K562 (cell line): ENCODE results near the gene SUN5. TPM values are rescaled to one million over a fixed set of nuclear protein-coding genes. Genes with fewer than 3 reads are reported as not detected.

Source experiments
- ATAC-seq: fragments of 200-7000 bp; cut with Tn5 transposase; 3 replicates; pipeline ENCODE4 v1.9.1; 2020; ENCODE audit warnings: moderate library complexity
- BruUV-seq: library from RNA; stranded (reverse); fragments of 400-500 nt; replicated peaks from 2 replicates; lab custom pipeline; 2021; lab: Mats Ljungman, UMichigan
- CTCF ChIA-PET: fragments of 300-600 bp; formaldehyde crosslinking; extraction: SDS; loops from one replicate; lab custom pipeline; 2021; ENCODE audit warnings: low intra/inter-chr PET ratio; lab: Yijun Ruan, JAX
- POLR2A ChIA-PET: fragments of 300-600, 350-650 bp; sonication (Branson Sonifier 250); formaldehyde crosslinking; extraction: SDS; loops from one replicate; lab custom pipeline; 2021; ENCODE audit warnings: antibody characterized with exemption, inconsistent platforms; lab: Yijun Ruan, JAX
- DNase-seq, 4 experiments: peaks; one replicate each; pipeline versions ENCODE4 v3.0.0 to v3.0.0-alpha.2; 2011 to 2018; ENCODE audit warnings: low spot score in 3 of 4, mixed read lengths in 3 of 4; ENCODE audit errors: extremely low read depth in 1 of 4
- FAIRE-seq: peaks from 2 replicates; lab custom pipeline; 2011; peaks lifted over from hg19 to GRCh38; lab: Jason Lieb, UNC
- H2AFZ ChIP-seq: 2 replicates; pipeline ENCODE4 v1.6.0; 2011; ENCODE audit warnings: low read depth, low read length, control low read depth, inconsistent platforms
- H3K27ac ChIP-seq: fragments of 200-600 bp; 3 replicates; pipeline ENCODE4 v1.8.0; 2011; ENCODE audit warnings: low read depth, mild to moderate bottlenecking, control low read depth, inconsistent platforms, low read length, moderate library complexity, mixed read lengths; ENCODE audit errors: extremely low read depth
- H3K27me3 ChIP-seq, 2 experiments: fragments of 300-600 bp in 1 of 2; 2 replicates in 1 of 2; 3 replicates in 1 of 2; pipeline versions ENCODE4 v1.6.0 to v1.8.0; 2011; ENCODE audit warnings: inconsistent platforms in 2 of 2, low read length in 2 of 2, mild to moderate bottlenecking in 1 of 2, mixed read lengths in 1 of 2, moderate library complexity in 1 of 2; ENCODE audit not compliant: control insufficient read depth in 2 of 2, insufficient read depth in 2 of 2
- H3K36me3 ChIP-seq: fragments of 300-600 bp; 3 replicates; pipeline ENCODE4 v1.8.0; 2011; ENCODE audit warnings: mild to moderate bottlenecking, low read length, inconsistent platforms; ENCODE audit not compliant: control insufficient read depth, insufficient read depth
- H3K4me1 ChIP-seq, 2 experiments: fragments of 200-600 bp in 1 of 2; replicated peaks in 1 of 2; 2 replicates in 1 of 2; 3 replicates in 1 of 2; pipeline versions ENCODE4 v1.5.1 to v1.8.0; 2011; ENCODE audit warnings: inconsistent platforms in 2 of 2, low read length in 2 of 2, mild to moderate bottlenecking in 1 of 2, mixed read lengths in 1 of 2, moderate library complexity in 1 of 2; ENCODE audit not compliant: control insufficient read depth in 2 of 2, insufficient read depth in 2 of 2
- H3K4me2 ChIP-seq: 2 replicates; pipeline ENCODE4 v1.6.1; 2011; ENCODE audit warnings: low read length, control low read depth, inconsistent platforms, mixed read lengths; ENCODE audit not compliant: insufficient read depth
- H3K4me3 ChIP-seq: fragments of 200-600 bp; sonication (generic), shearing (Covaris generic); 2 replicates; pipeline ENCODE4 v1.5.1; 2016; ENCODE audit warnings: control low read depth, inconsistent platforms
- H3K79me2 ChIP-seq: fragments of 200-600 bp; 3 replicates; pipeline ENCODE4 v1.8.0; 2011; ENCODE audit warnings: low read length, inconsistent platforms; ENCODE audit not compliant: control insufficient read depth, insufficient read depth
- H3K9ac ChIP-seq, 2 experiments: 2 replicates each; pipeline versions ENCODE4 v1.6.0 to v1.6.1; 2011; ENCODE audit warnings: low read depth in 2 of 2, low read length in 2 of 2, control low read depth in 1 of 2, inconsistent platforms in 1 of 2, mild to moderate bottlenecking in 1 of 2, mixed read lengths in 1 of 2; ENCODE audit not compliant: insufficient read depth in 1 of 2
- H3K9me1 ChIP-seq: one replicate; pipeline ENCODE4 v1.6.0; 2011; ENCODE audit warnings: inconsistent platforms, mild to moderate bottlenecking, low read length, moderate library complexity; ENCODE audit not compliant: control insufficient read depth, insufficient read depth
- H3K9me3 ChIP-seq: replicated peaks from 2 replicates; pipeline ENCODE4 v1.5.1; 2011; ENCODE audit warnings: low read depth, low read length, inconsistent platforms; ENCODE audit not compliant: control insufficient read depth, insufficient read depth
- H4K20me1 ChIP-seq: replicated peaks from 2 replicates; pipeline ENCODE4 v1.6.1; 2011; ENCODE audit warnings: low read length, inconsistent platforms, mixed read lengths; ENCODE audit not compliant: control insufficient read depth, insufficient read depth
- FOXA3 ChIP-seq, 2 experiments: fragments of 450-650 bp in 1 of 2; sonication (generic) in 1 of 2; formaldehyde crosslinking; IDR thresholded peaks in 1 of 2; conservative IDR thresholded peaks in 1 of 2; 2 replicates each; pipeline versions ENCODE4 v1.4.0 to v1.8.0; 2020 to 2022; ENCODE audit warnings: mild to moderate bottlenecking in 2 of 2, missing genetic modification reagents in 1 of 2
- SMAD2 ChIP-seq: fragments of 150-350 bp; IDR thresholded peaks from 2 replicates; pipeline ENCODE4 v1.6.1; 2014; ENCODE audit warnings: low read depth, mild to moderate bottlenecking, low read length
- SMARCC2 ChIP-seq: fragments of 450-650 bp; IDR thresholded peaks from 2 replicates; pipeline ENCODE4 v1.6.1; 2017; ENCODE audit warnings: antibody characterized with exemption, moderate library complexity, mild to moderate bottlenecking, low read depth
- ZNF444 ChIP-seq: fragments of 250-450 bp; sonication (Bioruptor Pico); IDR thresholded peaks from 2 replicates; pipeline ENCODE4 v1.4.0; 2020; ENCODE audit warnings: mild to moderate bottlenecking, moderate library complexity
- WGBS: fragments of 100-300 bp; shearing (Covaris generic); methylation state at CpG from one replicate; pipeline ENCODE4 v1.1.6; 2016; ENCODE audit warnings: low coverage, mixed read lengths; ENCODE audit not compliant: insufficient coverage; ENCODE audit errors: missing lambda C conversion rate; 5-methylcytosine and 5-hydroxymethylcytosine counted together
- in situ Hi-C: fragments of 300-500 bp; cut with MboI; formaldehyde crosslinking; loops from 4 replicates; pipeline ENCODE4 v1.15.0; 2018; ENCODE audit warnings: inconsistent platforms, mixed read lengths
- intact Hi-C: fragments of 100-400 bp; cut with micrococcal nuclease; formaldehyde crosslinking; loops from 2 replicates; pipeline ENCODE4 v1.14.2; 2022
- polyA plus RNA-seq, 8 experiments: library from polyadenylated mRNA; depleted of rRNA in 4 of 8; stranded (reverse) in 5 of 8; unstranded in 3 of 8; fragments of >200 nt; fragmentation: Nextera tagmentation in 2 of 8; fragmentation: Illumina TruSeq in 1 of 8; extraction: Ambion mirVana in 2 of 8; extraction: Trizol in 1 of 8; gene quantifications; 2 replicates each; pipeline versions ENCODE4 v1.2.1 to v1.2.3, GENCODE V29; 2011 to 2014; ENCODE audit warnings: inconsistent platforms in 1 of 8, missing spikeins in 1 of 8
- total RNA-seq, 7 experiments: library from RNA; depleted of rRNA in 6 of 7; stranded (reverse); fragments of >200 nt in 6 of 7; fragmentation: Illumina TruSeq in 2 of 7; extraction: Trizol in 2 of 7; gene quantifications; 2 replicates each; pipeline versions ENCODE4 v1.2.1 to v1.2.3, GENCODE V29; 2011 to 2021; ENCODE audit warnings: low replicate concordance in 1 of 7
- TF ChIP-seq, protein P1 (sequence below): fragments of 450-650 bp; IDR thresholded peaks from 2 replicates; pipeline ENCODE4 v1.6.1; 2016; ENCODE audit warnings: borderline replicate concordance

The SUN5 gene
- total and polyA plus RNA-seq, 9 of the 15 experiments (the other 6 are each of a cell fraction or from before 2014, with no cell fraction given) = not detected

DNA sequence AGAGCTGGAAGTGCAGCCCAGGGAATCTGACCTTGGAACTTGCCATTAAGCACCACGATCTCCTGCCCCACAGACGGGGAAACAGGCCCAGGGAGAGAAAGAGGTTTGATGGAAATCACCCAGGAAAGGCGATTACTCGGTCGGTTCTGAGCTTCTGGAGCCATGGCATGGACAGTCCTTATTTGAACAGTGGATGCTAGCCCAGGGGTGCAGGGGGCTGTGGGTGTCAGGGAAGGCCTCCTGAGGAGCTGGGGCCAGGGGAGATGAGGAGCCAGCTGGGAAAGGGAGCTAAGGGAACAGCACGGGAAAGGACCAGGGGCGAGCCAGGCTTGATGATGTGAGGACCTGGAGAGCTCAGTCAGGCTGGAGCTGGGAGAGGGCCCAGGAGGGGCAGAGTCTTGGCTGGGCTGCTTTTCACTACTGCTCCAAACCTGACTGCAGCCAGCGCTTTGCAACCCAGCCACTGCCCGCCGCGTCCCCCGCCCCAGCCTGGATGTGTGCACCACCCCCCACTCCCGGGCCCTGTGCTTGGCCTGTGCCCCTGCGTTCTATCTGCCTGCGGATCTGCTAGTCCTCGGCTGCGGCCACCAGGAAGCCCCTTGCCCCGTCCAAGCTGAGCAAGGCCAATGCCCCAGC, 17.8 kb downstream of the SUN5 start:
- Histone ChIP-seq H4K20me1 (0 out of 2 replicates have a peak, but pooled peaks cover 11% of the 10 kb centered on the region), H3K9me3 (no peaks in the 10 kb centered on the region), H3K4me3 (no peak overlapping the region), H3K9me1 (no peaks in the 10 kb centered on the region), H3K4me2 (no peak overlapping the region), H2AFZ (no peak overlapping the region), H3K9ac (no peak overlapping the region; a peak in 1 of 4 replicates), H3K27me3 (peaks cover 4 to 36% of the 10 kb centered on the region in 2 experiments; a peak in 4 of 5 replicates), H3K79me2 (no peaks in the 10 kb centered on the region), H3K4me1 (no peaks in the 10 kb centered on the region; a peak in 1 of 5 replicates), H3K27ac (no peak overlapping the region), H3K36me3 (no peaks in the 10 kb centered on the region)
- no peak for TF ChIP-seq FOXA3 (CRISPR knock-in tag; conservative IDR thresholded peaks at IDR 0.05 in 1 of 2, IDR thresholded peaks at IDR 0.05 in 1 of 2)
- BruUV-seq = no TSS peak
- FAIRE-seq (no peak), ATAC-seq (0 out of 3 replicates have a peak, but pooled peaks have one; percentile 30), DNase-seq (no peak)
- CTCF ChIA-PET = no interaction called here
- 4% methylated on average over 16 of the region's 18 CpGs for WGBS
- in situ Hi-C loops (no loop called here), intact Hi-C loops (no loop called here)
- POLR2A ChIA-PET = interaction anchor here (0.6 kb wide), 1 partner anchor 189 kb away, joined by 3 read pairs; no protein-coding TSS in a partner anchor

DNA sequence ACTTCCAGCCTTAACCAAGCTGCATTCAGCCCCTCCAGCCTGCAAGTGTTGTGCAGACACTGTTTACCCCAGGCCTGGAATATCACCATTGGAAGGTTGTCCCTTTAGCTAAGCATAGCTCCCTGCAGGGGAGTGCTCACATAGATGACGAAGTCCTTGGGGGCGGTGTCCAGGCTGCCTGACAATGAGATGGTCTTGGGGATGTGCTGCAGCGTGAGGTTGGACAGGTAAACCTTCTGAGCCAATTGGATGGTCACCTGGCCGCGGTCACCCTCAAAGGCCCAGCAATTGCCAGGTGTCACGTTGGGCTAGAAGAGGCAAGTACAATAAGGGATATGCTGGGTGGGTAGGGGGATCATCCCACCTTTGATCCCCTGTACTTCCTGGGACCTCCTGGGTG, 18.6 kb downstream of the SUN5 start:
- Histone ChIP-seq H3K9me1 (no peaks in the 10 kb centered on the region), H3K9ac (no peak overlapping the region), H2AFZ (no peak overlapping the region), H4K20me1 (0 out of 2 replicates have a peak, but pooled peaks cover 11% of the 10 kb centered on the region), H3K36me3 (no peaks in the 10 kb centered on the region), H3K27ac (no peak overlapping the region), H3K4me2 (no peak overlapping the region), H3K27me3 (peaks cover 9 to 42% of the 10 kb centered on the region in 2 experiments; a peak in 4 of 5 replicates), H3K4me3 (no peak overlapping the region), H3K79me2 (no peaks in the 10 kb centered on the region), H3K9me3 (no peaks in the 10 kb centered on the region), H3K4me1 (no peaks in the 10 kb centered on the region; a peak in 1 of 5 replicates)
- FAIRE-seq (no peak), DNase-seq (no peak), ATAC-seq (peak; percentile 32; the same call in 1 of the 3 replicates)
- ChIA-PET POLR2A (interaction anchor here (0.5 to 0.8 kb wide), 3 partner anchors 10 to 19 kb away, joined by 3 to 5 read pairs (median 3); partner anchors contain the start of gene SUN5), CTCF (no interaction called here)
- intact Hi-C loops (no loop called here), in situ Hi-C loops (no loop called here)
- no TSS peak for BruUV-seq
- 14% methylated on average over 6 of the region's 6 CpGs for whole genome bisulfite sequencing
- TF ChIP-seq, protein P1, sequence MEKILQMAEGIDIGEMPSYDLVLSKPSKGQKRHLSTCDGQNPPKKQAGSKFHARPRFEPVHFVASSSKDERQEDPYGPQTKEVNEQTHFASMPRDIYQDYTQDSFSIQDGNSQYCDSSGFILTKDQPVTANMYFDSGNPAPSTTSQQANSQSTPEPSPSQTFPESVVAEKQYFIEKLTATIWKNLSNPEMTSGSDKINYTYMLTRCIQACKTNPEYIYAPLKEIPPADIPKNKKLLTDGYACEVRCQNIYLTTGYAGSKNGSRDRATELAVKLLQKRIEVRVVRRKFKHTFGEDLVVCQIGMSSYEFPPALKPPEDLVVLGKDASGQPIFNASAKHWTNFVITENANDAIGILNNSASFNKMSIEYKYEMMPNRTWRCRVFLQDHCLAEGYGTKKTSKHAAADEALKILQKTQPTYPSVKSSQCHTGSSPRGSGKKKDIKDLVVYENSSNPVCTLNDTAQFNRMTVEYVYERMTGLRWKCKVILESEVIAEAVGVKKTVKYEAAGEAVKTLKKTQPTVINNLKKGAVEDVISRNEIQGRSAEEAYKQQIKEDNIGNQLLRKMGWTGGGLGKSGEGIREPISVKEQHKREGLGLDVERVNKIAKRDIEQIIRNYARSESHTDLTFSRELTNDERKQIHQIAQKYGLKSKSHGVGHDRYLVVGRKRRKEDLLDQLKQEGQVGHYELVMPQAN = no peak
- no peak for TF ChIP-seq SMAD2
- no peak for TF ChIP-seq ZNF444 (CRISPR knock-in tag)
- no peak for TF ChIP-seq SMARCC2
